Panc1 (cell line): ENCODE data around the gene CLCNKA. TPM values are rescaled to one million over a fixed set of nuclear protein-coding genes. Genes with fewer than 3 reads are reported as not detected.

ENCODE experiments used
- ATAC-seq: fragments of 200-7000 bp; cut with Tn5 transposase; 2 replicates; pipeline ENCODE4 v1.9.1; 2020; ENCODE audit warnings: mild to moderate bottlenecking, moderate library complexity
- BruUV-seq: library from RNA; stranded (reverse); fragments of 400-500 nt; replicated peaks from 2 replicates; lab custom pipeline; 2021; lab: Mats Ljungman, UMichigan
- CTCF ChIA-PET: fragments of 300-600 bp; sonication (Branson Sonifier 250); formaldehyde crosslinking; loops from one replicate; lab custom pipeline; 2022; ENCODE audit warnings: antibody characterized with exemption; lab: Charles Lee
- POLR2A ChIA-PET: fragments of 300-600 bp; sonication (Branson Sonifier 250); formaldehyde crosslinking; loops from one replicate; lab custom pipeline; 2022; ENCODE audit warnings: antibody characterized with exemption; lab: Charles Lee
- DNase-seq: peaks from one replicate; pipeline ENCODE4 v3.0.0-alpha.2; 2010; ENCODE audit warnings: low read depth, low spot score
- H3K27ac ChIP-seq: 2 replicates; pipeline ENCODE4 v1.5.1; 2011; ENCODE audit warnings: mild to moderate bottlenecking, low read length, inconsistent platforms
- H3K27me3 ChIP-seq: fragments of 200-500 bp; sonication (Bioruptor generic); 2 replicates; pipeline ENCODE4 v1.6.0; 2014; ENCODE audit warnings: low read length, inconsistent platforms; ENCODE audit not compliant: control insufficient read depth, insufficient read depth
- H3K36me3 ChIP-seq: fragments of 200-500 bp; sonication (Bioruptor generic); 2 replicates; pipeline ENCODE4 v1.5.1; 2014; ENCODE audit warnings: inconsistent platforms, mild to moderate bottlenecking, low read length, moderate library complexity; ENCODE audit not compliant: control insufficient read depth, insufficient read depth
- H3K4me1 ChIP-seq: 2 replicates; pipeline ENCODE4 v1.5.1; 2011; ENCODE audit warnings: inconsistent platforms, mild to moderate bottlenecking, low read length, moderate library complexity; ENCODE audit not compliant: control insufficient read depth, insufficient read depth
- H3K4me3 ChIP-seq, 2 experiments: 2 replicates each; pipeline ENCODE4 v1.5.1; 2011 to 2012; ENCODE audit warnings: low read depth in 2 of 2, low read length in 2 of 2, mild to moderate bottlenecking in 2 of 2, inconsistent platforms in 1 of 2, moderate library complexity in 1 of 2
- H3K9me3 ChIP-seq: fragments of 200-500 bp; sonication (Bioruptor generic); 2 replicates; pipeline ENCODE4 v1.5.1; 2014; ENCODE audit warnings: low read depth, mild to moderate bottlenecking, inconsistent platforms, low read length, moderate library complexity; ENCODE audit not compliant: control insufficient read depth, insufficient read depth
- CTCF ChIP-seq: fragments of 450-650 bp; IDR thresholded peaks from 2 replicates; pipeline ENCODE4 v1.5.1; 2017; ENCODE audit warnings: mild to moderate bottlenecking
- POLR2AphosphoS5 ChIP-seq: IDR thresholded peaks from 2 replicates; pipeline ENCODE4 v1.6.1; 2012; ENCODE audit warnings: mild to moderate bottlenecking, low read depth, low read length, moderate library complexity
- REST ChIP-seq, 2 experiments: IDR thresholded peaks; 2 replicates each; pipeline ENCODE4 v1.6.1; 2011 to 2012; ENCODE audit warnings: low read depth in 2 of 2, control low read depth in 1 of 2, low read length in 1 of 2, mild to moderate bottlenecking in 1 of 2, moderate library complexity in 1 of 2; ENCODE audit not compliant: insufficient read depth in 1 of 2
- SIN3A ChIP-seq: IDR thresholded peaks from 2 replicates; pipeline ENCODE4 v1.6.1; 2012; ENCODE audit warnings: low read depth, mild to moderate bottlenecking, low read length, moderate library complexity, borderline replicate concordance; ENCODE audit not compliant: insufficient read depth
- TCF7L2 ChIP-seq: IDR thresholded peaks from 2 replicates; pipeline ENCODE4 v1.6.1; 2011; ENCODE audit warnings: mild to moderate bottlenecking, low read depth, low read length, inconsistent platforms
- in situ Hi-C: cut with HindIII; loops from 2 replicates; pipeline ENCODE4 v1.10.0; 2016; ENCODE audit warnings: low sequenced_read_pairs, low pct_unique_long_range_greater_than_20kb
- intact Hi-C: fragments of 100-400 bp; cut with micrococcal nuclease; formaldehyde crosslinking; loops from one replicate; pipeline ENCODE4 v1.10.0; 2022; ENCODE audit not compliant: unreplicated experiment
- total RNA-seq: library from RNA; stranded (reverse); gene quantifications from one replicate; pipeline ENCODE4 v1.2.1, GENCODE V29; 2021; ENCODE audit not compliant: unreplicated experiment

Gene CLCNKA
- total RNA-seq, 1 experiment from 2014 or later, result 0.57 TPM

- ATAC-seq (no peak), DNase-seq (no peak)
- TF ChIP-seq CTCF, result no peak
- TF ChIP-seq SIN3A, result no peak
- TF ChIP-seq POLR2AphosphoS5, result no peak
- TF ChIP-seq TCF7L2, result no peak
- no peak for TF ChIP-seq REST (IDR thresholded peaks at IDR 0.05; ENCODE audit: insufficient read depth in 1 of 2, low read depth in 2 of 2, low read length in 1 of 2)
- ChIA-PET CTCF (no interaction called here), POLR2A (no interaction called here)
- Histone ChIP-seq H3K27ac (no peak overlapping the region), H3K27me3 (no peaks in the 10 kb centered on the region), H3K4me3 (no peak overlapping the region), H3K36me3 (no peaks in the 10 kb centered on the region), H3K9me3 (no peaks in the 10 kb centered on the region), H3K4me1 (no peaks in the 10 kb centered on the region)
- intact Hi-C loops, result no loop called here
- in situ Hi-C loops, result no loop called here
- no TSS peak for BruUV-seq
These were observed 22.1 kb downstream of the CLCNKA start for GRCh38 chr1:16043950-16044349.

- no peaks in the 10 kb centered on the region for H3K36me3 ChIP-seq
- peak; percentile 34; the same call in 1 of the 2 replicates for ATAC-seq
- DNase-seq, result no peak
- no peak overlapping the region for H3K27ac ChIP-seq
- H3K4me3 ChIP-seq, result no peak overlapping the region
- intact Hi-C loops, result no loop called here
- in situ Hi-C loops, result no loop called here
- ChIA-PET CTCF (no interaction called here), POLR2A (no interaction called here)
- no peaks in the 10 kb centered on the region for H3K9me3 ChIP-seq
- H3K27me3 ChIP-seq, result no peaks in the 10 kb centered on the region
- TF ChIP-seq CTCF, result no peak
- no peaks in the 10 kb centered on the region for H3K4me1 ChIP-seq
- BruUV-seq, result no TSS peak
These were observed 25.0 kb downstream of the CLCNKA start for GRCh38 chr1:16046842-16047241.
